Ureter (tissue), 1 donor: ENCODE results near the gene USP31. TPM values are rescaled to one million over a fixed set of nuclear protein-coding genes. Genes with fewer than 3 reads are reported as not detected.
"Not testable (repeated sequence)": the region's sequence is repeated elsewhere in the genome, so short reads cannot be mapped to it uniquely, and the experiment has no call there.

Experiments used
- DNase-seq: peaks from one replicate; pipeline ENCODE4 v3.0.0-alpha.2; 2020; ENCODE audit warnings: low spot score
- total RNA-seq: library from RNA; stranded (reverse); gene quantifications from one replicate; pipeline ENCODE4 v1.2.4, GENCODE V29; 2023
- donor health status: DM: yes; HTN: yes; CAD: no.

Gene USP31
- total RNA-seq, 1 donor from 2014 or later = 58.2 TPM

- no peak for DNase-seq
These were observed 17.2 kb downstream of the USP31 start for GRCh38 chr16:23131931-23132621.

GRCh38 chr16:23131436-23131835, 17.8 kb downstream of the USP31 start:
- DNase-seq = no peak

- no peak for DNase-seq
These were observed 18.2 kb downstream of the USP31 start for GRCh38 chr16:23131036-23131435.

- no peak for DNase-seq
These were observed 19.6 kb downstream of the USP31 start for GRCh38 chr16:23129686-23130085.

- no peak for DNase-seq
These were observed 21.2 kb downstream of the USP31 start for GRCh38 chr16:23128056-23128455.

- no peak for DNase-seq
These were observed 24.0 kb downstream of the USP31 start for GRCh38 chr16:23125277-23125676.

- DNase-seq = no peak
These were observed 24.9 kb downstream of the USP31 start for GRCh38 chr16:23124315-23124714.

GRCh38 chr16:23122144-23122543, 27.1 kb downstream of the USP31 start:
- no peak for DNase-seq

GRCh38 chr16:23121024-23121423, 28.2 kb downstream of the USP31 start:
- DNase-seq = no peak

GRCh38 chr16:23120562-23120961, 28.7 kb downstream of the USP31 start:
- DNase-seq = no peak

GRCh38 chr16:23119570-23119969, 29.7 kb downstream of the USP31 start:
- no peak for DNase-seq

- DNase-seq = no peak
These were observed 34.9 kb downstream of the USP31 start for GRCh38 chr16:23114131-23114904.

- DNase-seq = no peak
These were observed 36.1 kb downstream of the USP31 start for GRCh38 chr16:23113185-23113584.

- no peak for DNase-seq
These were observed 38.9 kb downstream of the USP31 start for GRCh38 chr16:23110257-23110899.

- no peak for DNase-seq
These were observed 41.3 kb downstream of the USP31 start for GRCh38 chr16:23107936-23108335.

GRCh38 chr16:23107117-23107516, 42.1 kb downstream of the USP31 start:
- DNase-seq = no peak

GRCh38 chr16:23105309-23105708, 43.9 kb downstream of the USP31 start:
- DNase-seq = no peak

- no peak for DNase-seq
These were observed 45.0 kb downstream of the USP31 start for GRCh38 chr16:23104032-23104955.

- DNase-seq = no peak
These were observed 45.6 kb downstream of the USP31 start for GRCh38 chr16:23103603-23104002.

GRCh38 chr16:23101012-23101550, 48.2 kb downstream of the USP31 start:
- no peak for DNase-seq

GRCh38 chr16:23096450-23096849, 52.8 kb downstream of the USP31 start:
- not testable (repeated sequence) for DNase-seq
